HG02943 (cell line): ENCODE measurements around the gene IPO4.
A peak's percentile ranks its signal among the peaks of the same experiment; 100 is the strongest.

ENCODE experiments used
- ATAC-seq: cut with Tn5 transposase; IDR thresholded peaks from one replicate; pipeline ENCODE4 v1.9.1; 2021; ENCODE audit warnings: mild to moderate bottlenecking, low read depth, moderate library complexity; ENCODE audit not compliant: unreplicated experiment

IPO4 gene

DNA sequence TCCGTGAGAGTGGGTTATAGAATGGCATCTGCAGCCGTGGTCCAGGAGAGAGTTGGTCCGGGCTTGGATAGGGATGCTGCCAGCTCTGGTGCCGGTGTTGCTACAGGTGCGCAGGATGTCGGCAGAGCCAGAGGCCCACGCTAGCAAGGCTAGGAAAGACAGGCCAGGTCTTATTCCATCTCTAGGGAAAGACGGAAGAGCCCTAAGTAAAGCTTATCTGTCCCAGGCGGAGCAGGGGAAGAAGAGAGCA is 53.1 kb downstream of the IPO4 start:
- peak; percentile 17 for ATAC-seq

DNA sequence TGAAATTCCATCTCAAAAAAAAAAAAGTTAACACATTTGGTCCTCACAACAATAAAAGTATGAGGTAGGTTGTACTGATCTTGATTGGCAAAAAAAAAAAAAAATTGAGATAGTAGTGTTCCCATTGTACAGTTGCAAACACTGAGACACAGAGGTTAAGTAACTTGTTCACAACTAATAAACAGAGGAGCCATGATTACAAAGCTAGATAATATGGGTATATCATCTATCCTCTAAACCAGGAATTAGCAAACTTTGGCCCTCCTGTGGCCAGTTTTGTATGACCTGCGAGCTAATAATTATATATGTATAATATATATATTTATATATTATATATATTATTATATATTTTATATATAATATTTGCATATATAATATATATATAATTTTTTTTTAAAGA is 54.9 kb downstream of the IPO4 start:
- ATAC-seq, result no peak

DNA sequence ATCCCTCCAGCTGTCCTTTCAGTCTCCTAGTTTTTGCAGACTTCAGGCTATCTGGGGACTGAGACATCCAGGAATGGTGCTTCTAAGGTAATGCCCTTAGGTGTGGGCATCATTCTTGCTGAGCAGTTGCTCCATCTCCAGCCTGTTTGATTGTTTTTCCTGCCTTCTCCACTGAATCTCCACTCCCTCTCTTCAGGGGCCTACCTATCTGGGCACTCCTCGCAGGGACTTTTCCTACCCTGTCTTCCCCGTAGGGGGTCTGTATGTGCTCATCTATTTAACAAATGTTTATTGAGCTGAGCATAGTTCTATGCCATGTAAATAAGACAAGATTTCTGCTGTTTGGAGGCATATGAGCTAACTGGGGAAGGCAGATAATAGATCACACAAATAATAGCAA is 55.6 kb downstream of the IPO4 start:
- no peak for ATAC-seq

DNA sequence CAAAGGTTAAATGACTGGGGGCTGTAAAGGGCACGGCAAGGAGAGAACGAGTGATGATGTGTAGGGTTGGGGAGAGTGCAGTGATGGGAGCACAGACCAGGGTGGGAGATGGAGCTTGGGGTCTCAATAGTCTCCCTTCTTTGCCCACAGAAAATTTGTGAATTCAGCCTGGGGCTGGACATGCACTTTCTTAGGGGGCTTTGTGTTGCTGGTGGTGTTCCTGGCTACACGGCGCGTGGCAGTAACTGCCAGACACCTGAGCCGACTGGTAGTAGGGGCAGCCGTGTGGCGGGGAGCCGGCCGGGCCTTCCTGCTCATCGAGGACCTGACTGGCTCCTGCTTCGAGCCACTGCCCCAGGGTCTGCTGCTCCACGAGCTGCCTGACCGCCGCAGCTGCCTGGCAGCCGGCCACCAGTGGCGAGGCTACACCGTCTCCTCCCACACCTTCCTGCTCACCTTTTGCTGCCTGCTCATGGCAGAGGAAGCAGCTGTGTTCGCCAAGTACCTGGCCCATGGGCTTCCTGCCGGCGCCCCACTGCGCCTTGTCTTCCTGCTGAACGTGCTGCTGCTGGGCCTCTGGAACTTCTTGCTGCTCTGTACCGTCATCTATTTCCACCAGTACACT is 56.4 kb downstream of the IPO4 start:
- no peak for ATAC-seq

DNA sequence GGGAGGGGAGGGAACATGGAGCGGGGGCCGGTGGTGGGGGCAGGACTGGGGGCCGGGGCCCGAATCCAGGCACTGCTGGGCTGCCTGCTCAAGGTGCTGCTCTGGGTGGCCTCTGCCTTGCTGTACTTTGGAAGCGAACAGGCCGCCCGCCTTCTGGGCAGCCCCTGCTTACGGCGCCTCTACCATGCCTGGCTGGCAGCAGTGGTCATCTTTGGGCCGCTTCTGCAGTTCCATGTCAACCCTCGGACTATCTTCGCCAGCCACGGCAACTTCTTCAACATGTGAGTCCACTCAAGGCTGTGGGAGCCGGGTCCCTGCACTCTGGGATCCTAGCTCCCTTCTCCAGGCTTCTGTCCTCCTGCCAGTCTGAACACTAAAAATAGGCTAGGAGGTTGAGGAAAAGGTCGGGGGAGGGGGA is 57.1 kb downstream of the IPO4 start:
- no peak for ATAC-seq

DNA sequence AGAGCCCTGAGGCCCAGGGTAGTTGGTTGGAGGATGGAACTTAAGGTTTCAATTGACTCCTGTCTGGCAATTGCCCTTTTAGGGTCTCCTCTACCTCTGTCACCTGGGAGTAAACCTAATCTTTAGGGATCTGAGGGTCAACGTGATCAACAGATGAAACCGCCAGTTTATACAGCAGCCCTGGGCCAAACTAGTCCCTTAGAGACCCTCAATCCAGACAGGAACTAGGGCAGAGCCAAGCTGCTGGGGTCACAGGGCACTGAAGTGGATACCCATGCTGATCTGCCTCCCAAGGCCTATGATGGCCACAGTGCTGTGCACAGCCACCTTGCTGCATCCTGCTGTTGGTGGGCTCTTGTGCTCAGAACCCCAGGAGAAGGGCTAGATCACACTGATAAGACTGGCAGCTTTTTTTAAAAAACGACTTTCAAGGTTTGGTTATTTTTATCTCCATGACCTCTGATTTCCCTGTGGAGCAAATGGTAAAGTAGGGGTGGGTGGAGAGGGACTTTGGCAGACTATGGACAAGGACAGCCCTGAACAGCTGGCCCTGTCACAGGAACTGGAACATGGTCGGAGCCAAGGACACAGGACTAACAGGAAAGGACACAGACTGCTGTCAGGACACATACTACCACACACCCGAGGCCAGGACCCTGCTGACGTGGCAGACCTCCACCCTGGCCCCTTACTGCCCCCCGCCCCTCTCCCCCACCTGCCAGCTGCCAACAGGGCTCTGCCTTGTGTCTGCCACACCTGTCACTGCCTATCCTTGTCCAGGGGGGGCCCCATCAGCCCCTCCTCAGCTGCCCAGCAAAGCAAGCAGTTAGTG is 57.7 kb downstream of the IPO4 start:
- ATAC-seq, result no peak

DNA sequence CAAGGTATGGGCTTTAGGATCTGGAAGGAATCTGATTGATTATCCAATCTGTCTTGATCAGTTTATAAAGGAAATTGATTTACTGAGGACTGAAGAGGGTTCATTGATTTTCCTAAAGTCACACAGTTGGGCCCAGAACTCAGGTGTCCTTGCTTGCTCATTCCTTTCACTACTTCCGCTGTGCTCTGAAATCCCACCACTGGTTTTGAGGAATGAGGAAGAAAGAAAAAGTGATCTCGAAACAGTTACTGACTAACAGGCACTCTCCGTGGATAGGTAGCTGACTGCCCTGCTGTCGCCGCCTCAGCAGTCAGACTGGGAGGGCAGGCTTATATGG is 58.3 kb downstream of the IPO4 start, which contains the start of gene FITM1:
FITM1 (plus strand) TSS at position 280 of the 337 bp plus-strand sequence. CDS start 905 bp downstream, outside the sequence.
- no peak for ATAC-seq
